ENCODE data around the gene PRAMEF33. TPM values are rescaled to one million over a fixed set of nuclear protein-coding genes. Genes with fewer than 3 reads are reported as not detected.

The PRAMEF33 gene
- total and polyA plus RNA-seq, 12 donors, result not detected

Small RNA genes lying within 50 kb of the gene (small RNA-seq; reads per million reads assigned to genes)
- 0 reads per million in 2 donors for gene RNU6-771P

Other genes starting within 250 kb of the PRAMEF33 start
- not detected for gene PRAMEF27, start 247.0 kb upstream of the PRAMEF33 start, total RNA-seq
- gene PRAMEF27, start 247.0 kb upstream of the PRAMEF33 start, polyA plus RNA-seq, result not detected
- not detected for gene HNRNPCL3, start 242.8 kb upstream of the PRAMEF33 start, total RNA-seq
- gene HNRNPCL3, start 242.8 kb upstream of the PRAMEF33 start, polyA plus RNA-seq, result not detected
- not detected for gene PRAMEF25, start 232.8 kb upstream of the PRAMEF33 start, total RNA-seq
- not detected for gene PRAMEF25, start 232.8 kb upstream of the PRAMEF33 start, polyA plus RNA-seq
- gene HNRNPCL2, start 186.7 kb upstream of the PRAMEF33 start, total RNA-seq, result not detected
- not detected for gene HNRNPCL2, start 186.7 kb upstream of the PRAMEF33 start, polyA plus RNA-seq
- not detected for gene PRAMEF26, start 147.5 kb upstream of the PRAMEF33 start, total RNA-seq
- not detected for gene PRAMEF26, start 147.5 kb upstream of the PRAMEF33 start, polyA plus RNA-seq
- gene HNRNPCL4, start 137.9 kb upstream of the PRAMEF33 start, total RNA-seq, result not detected
- not detected for gene HNRNPCL4, start 137.9 kb upstream of the PRAMEF33 start, polyA plus RNA-seq
- not detected for gene PRAMEF9, start 131.7 kb upstream of the PRAMEF33 start, total RNA-seq
- gene PRAMEF9, start 131.7 kb upstream of the PRAMEF33 start, polyA plus RNA-seq, result not detected
- gene PRAMEF13, start 102.1 kb upstream of the PRAMEF33 start, total RNA-seq, result not detected
- gene PRAMEF13, start 102.1 kb upstream of the PRAMEF33 start, polyA plus RNA-seq, result not detected
- not detected for gene PRAMEF18, start 77.4 kb upstream of the PRAMEF33 start, total RNA-seq
- not detected for gene PRAMEF18, start 77.4 kb upstream of the PRAMEF33 start, polyA plus RNA-seq
- gene PRAMEF5, start 49.3 kb upstream of the PRAMEF33 start, total RNA-seq, result not detected
- not detected for gene PRAMEF5, start 49.3 kb upstream of the PRAMEF33 start, polyA plus RNA-seq
- not detected for gene PRAMEF8, start 18.4 kb upstream of the PRAMEF33 start, total RNA-seq
- not detected for gene PRAMEF8, start 18.4 kb upstream of the PRAMEF33 start, polyA plus RNA-seq
- not detected for gene PRAMEF15, start 12.0 kb downstream of the PRAMEF33 start, total RNA-seq
- not detected for gene PRAMEF15, start 12.0 kb downstream of the PRAMEF33 start, polyA plus RNA-seq
- not detected for gene PRAMEF14, start 43.6 kb downstream of the PRAMEF33 start, total RNA-seq
- gene PRAMEF14, start 43.6 kb downstream of the PRAMEF33 start, polyA plus RNA-seq, result not detected
- not detected for gene PRAMEF19, start 68.4 kb downstream of the PRAMEF33 start, total RNA-seq
- not detected for gene PRAMEF19, start 68.4 kb downstream of the PRAMEF33 start, polyA plus RNA-seq
- not detected for gene PRAMEF17, start 86.1 kb downstream of the PRAMEF33 start, total RNA-seq
- gene PRAMEF17, start 86.1 kb downstream of the PRAMEF33 start, polyA plus RNA-seq, result not detected
- gene PRAMEF20, start 106.9 kb downstream of the PRAMEF33 start, total RNA-seq, result not detected
- not detected for gene PRAMEF20, start 106.9 kb downstream of the PRAMEF33 start, polyA plus RNA-seq
- 10 to 100 TPM in 3 of 9 donors, 1 to 10 TPM in 6; 3.2 to 60.3 (median 9.5) TPM for gene LRRC38, start 210.5 kb downstream of the PRAMEF33 start, total RNA-seq
- gene LRRC38, start 210.5 kb downstream of the PRAMEF33 start, polyA plus RNA-seq, result 10 to 100 TPM in 1 of 3 donors, 1 to 10 TPM in 2; 5.6 to 10.0 (median 9.7) TPM